CD4-positive, alpha-beta T cell (primary cell): ENCODE measurements around the gene PTPRN2. TPM values are rescaled to one million over a fixed set of nuclear protein-coding genes. Genes with fewer than 3 reads are reported as not detected.

Experiments used
- ATAC-seq: fragments of 200-7000 bp; cut with Tn5 transposase; one replicate; pipeline ENCODE4 v1.10.0; 2022; ENCODE audit warnings: mild to moderate bottlenecking; ENCODE audit not compliant: poor library complexity
- CTCF ChIA-PET: fragments of 350-600 bp; sonication (Branson Sonifier 250); formaldehyde crosslinking; loops from one replicate; lab custom pipeline; 2021; ENCODE audit warnings: antibody characterized with exemption, inconsistent platforms; lab: Charles Lee
- POLR2A ChIA-PET: fragments of 350-600 bp; sonication (Branson Sonifier 250); formaldehyde crosslinking; loops from one replicate; lab custom pipeline; 2021; ENCODE audit warnings: antibody characterized with exemption, inconsistent platforms; lab: Charles Lee
- DNase-seq, 14 experiments: peaks; one replicate each; pipeline ENCODE4 v3.0.0-alpha.2; 2013 to 2020; ENCODE audit warnings: mixed read lengths in 2 of 14
- H3K27ac ChIP-seq, 2 donors: one replicate each; pipeline versions ENCODE4 v1.5.1 to v1.7.0; 2013; ENCODE audit warnings: low read length in 2 of 2, low read depth in 1 of 2, mild to moderate bottlenecking in 1 of 2
- H3K27me3 ChIP-seq, 2 experiments: 1 replicate in 1 of 2; 2 replicates in 1 of 2; pipeline versions ENCODE4 v1.6.1 to v1.7.0; 2013; ENCODE audit warnings: low read length in 2 of 2, control low read depth in 1 of 2, mild to moderate bottlenecking in 1 of 2, moderate library complexity in 1 of 2; ENCODE audit not compliant: insufficient read depth in 2 of 2, control insufficient read depth in 1 of 2
- H3K36me3 ChIP-seq: one replicate; pipeline ENCODE4 v1.6.1; 2013; ENCODE audit warnings: low read length, control low read depth; ENCODE audit not compliant: insufficient read depth
- H3K4me1 ChIP-seq: one replicate; pipeline ENCODE4 v1.6.1; 2013; ENCODE audit warnings: low read length, control low read depth; ENCODE audit not compliant: insufficient read depth
- H3K4me3 ChIP-seq: one replicate; pipeline ENCODE4 v1.5.1; 2013; ENCODE audit warnings: mild to moderate bottlenecking, low read length, moderate library complexity
- H3K9me3 ChIP-seq, 2 experiments: 1 replicate in 1 of 2; 2 replicates in 1 of 2; pipeline versions ENCODE4 v1.6.1 to v1.7.0; 2013; ENCODE audit warnings: low read length in 2 of 2, mild to moderate bottlenecking in 2 of 2, control low read depth in 1 of 2, moderate library complexity in 1 of 2; ENCODE audit not compliant: control insufficient read depth in 1 of 2, insufficient read depth in 1 of 2
- H3K27ac Mint-ChIP-seq: one replicate; pipeline ENCODE4 v1.8.0; 2020; ENCODE audit warnings: mixed read lengths
- H3K27me3 Mint-ChIP-seq: one replicate; pipeline ENCODE4 v1.8.0; 2021; ENCODE audit warnings: mixed read lengths
- H3K36me3 Mint-ChIP-seq: one replicate; pipeline ENCODE4 v1.8.0; 2021; ENCODE audit warnings: low read depth, mixed read lengths
- H3K4me1 Mint-ChIP-seq: one replicate; pipeline ENCODE4 v1.8.0; 2021; ENCODE audit warnings: low read depth, mixed read lengths
- H3K4me3 Mint-ChIP-seq: one replicate; pipeline ENCODE4 v1.8.0; 2020; ENCODE audit warnings: mild to moderate bottlenecking, mixed read lengths
- H3K9me3 Mint-ChIP-seq: one replicate; pipeline ENCODE4 v1.8.0; 2020; ENCODE audit warnings: mixed read lengths
- CTCF ChIP-seq: fragments of 200-600 bp; IDR thresholded peaks from one replicate; pipeline ENCODE4 v1.8.0; 2022; ENCODE audit warnings: antibody characterized with exemption, mild to moderate bottlenecking
- intact Hi-C, 2 experiments: fragments of 100-400 bp; cut with DNase I in 1 of 2; cut with micrococcal nuclease in 1 of 2; formaldehyde crosslinking; loops; one replicate each; pipeline versions ENCODE4 v1.15.1 to v1.9.0; 2023 to 2025; cut with DNase I, micrococcal nuclease
- total RNA-seq, 174 experiments: library from RNA in 2 of 174; stranded (reverse) in 2 of 174; gene quantifications; one replicate each; pipeline ENCODE4 v1.2.3 and lab custom pipeline; 2021 to 2026

Gene PTPRN2
- total RNA-seq, 2 experiments from 2014 or later = 0.34 to 0.44 TPM

GRCh38 chr7:158495786-158496185, 91.8 kb downstream of the PTPRN2 start:
- H3K4me3 Mint-ChIP-seq = no peak overlapping the region

GRCh38 chr7:158495216-158495615, 92.4 kb downstream of the PTPRN2 start:
- no peaks in the 10 kb centered on the region for H3K36me3 Mint-ChIP-seq
- no peak overlapping the region for H3K4me3 Mint-ChIP-seq
- Histone ChIP-seq H3K36me3 (no peaks in the 10 kb centered on the region), H3K27me3 (peaks cover 4 to 5% of the 10 kb centered on the region in 2 experiments), H3K27ac (no peak overlapping the region), H3K4me1 (no peaks in the 10 kb centered on the region), H3K4me3 (no peak overlapping the region), H3K9me3 (peaks cover 0 to 12% of the 10 kb centered on the region in 2 experiments)
- H3K4me1 Mint-ChIP-seq = no peaks in the 10 kb centered on the region
- DNase-seq (no peak), ATAC-seq (no peak)
- no peak for TF ChIP-seq CTCF
- CTCF ChIA-PET = no interaction called here
- no peak overlapping the region for H3K27ac Mint-ChIP-seq
- POLR2A ChIA-PET = no interaction called here
- no peaks in the 10 kb centered on the region for H3K9me3 Mint-ChIP-seq
- H3K27me3 Mint-ChIP-seq = peaks cover 22% of the 10 kb centered on the region
- intact Hi-C loops = loop anchor here in 1 of 2 experiments (10.0 kb wide), 1 partner anchor 480 kb away; no protein-coding TSS in a partner anchor

More at GRCh38 chr7:158495786-158496185, 91.8 kb downstream of the PTPRN2 start:
- CTCF ChIA-PET = no interaction called here
- H3K27me3 ChIP-seq = peaks cover 4 to 5% of the 10 kb centered on the region in 2 experiments
- H3K9me3 ChIP-seq = peaks cover 0 to 6% of the 10 kb centered on the region in 2 experiments
- Mint-ChIP-seq H3K36me3 (no peaks in the 10 kb centered on the region), H3K4me1 (no peaks in the 10 kb centered on the region), H3K27me3 (peaks cover 23% of the 10 kb centered on the region), H3K9me3 (no peaks in the 10 kb centered on the region), H3K27ac (no peak overlapping the region)
- H3K27ac ChIP-seq = no peak overlapping the region
- H3K36me3 ChIP-seq = no peaks in the 10 kb centered on the region
- ATAC-seq = no peak
- no peaks in the 10 kb centered on the region for H3K4me1 ChIP-seq
- no peak for DNase-seq
- no peak overlapping the region for H3K4me3 ChIP-seq
- POLR2A ChIA-PET = no interaction called here
- no peak for TF ChIP-seq CTCF
- intact Hi-C loops = loop anchor here in 1 of 2 experiments (10.0 kb wide), 1 partner anchor 479 kb away; no protein-coding TSS in a partner anchor

- ATAC-seq (no peak), DNase-seq (no peak)
- Histone ChIP-seq H3K27ac (no peak overlapping the region), H3K4me1 (no peaks in the 10 kb centered on the region), H3K4me3 (no peak overlapping the region), H3K27me3 (peaks cover 4 to 5% of the 10 kb centered on the region in 2 experiments), H3K9me3 (peaks cover 0 to 16% of the 10 kb centered on the region in 2 experiments), H3K36me3 (no peaks in the 10 kb centered on the region)
- intact Hi-C loops = loop anchor here (5.0 to 10.0 kb wide), 2 partner anchors 480 to 483 kb away; no protein-coding TSS in a partner anchor
- no peaks in the 10 kb centered on the region for H3K4me1 Mint-ChIP-seq
- no peak overlapping the region for H3K4me3 Mint-ChIP-seq
- ChIA-PET POLR2A (no interaction called here), CTCF (no interaction called here)
- H3K27ac Mint-ChIP-seq = no peak overlapping the region
- H3K27me3 Mint-ChIP-seq = peaks cover 19% of the 10 kb centered on the region
- no peaks in the 10 kb centered on the region for H3K9me3 Mint-ChIP-seq
- TF ChIP-seq CTCF = no peak
- no peaks in the 10 kb centered on the region for H3K36me3 Mint-ChIP-seq
Observed at GRCh38 chr7:158494643-158495042, 93.0 kb downstream of the PTPRN2 start.
